Panc1 (cell line): ENCODE data around the gene SHISA5. TPM values are rescaled to one million over a fixed set of nuclear protein-coding genes. Genes with fewer than 3 reads are reported as not detected.
"Not testable (repeated sequence)": the region's sequence is repeated elsewhere in the genome, so short reads cannot be mapped to it uniquely, and the experiment has no call there.

ENCODE experiments used
- ATAC-seq: fragments of 200-7000 bp; cut with Tn5 transposase; 2 replicates; pipeline ENCODE4 v1.9.1; 2020; ENCODE audit warnings: mild to moderate bottlenecking, moderate library complexity
- BruUV-seq: library from RNA; stranded (reverse); fragments of 400-500 nt; replicated peaks from 2 replicates; lab custom pipeline; 2021; lab: Mats Ljungman, UMichigan
- CTCF ChIA-PET: fragments of 300-600 bp; sonication (Branson Sonifier 250); formaldehyde crosslinking; loops from one replicate; lab custom pipeline; 2022; ENCODE audit warnings: antibody characterized with exemption; lab: Charles Lee
- POLR2A ChIA-PET: fragments of 300-600 bp; sonication (Branson Sonifier 250); formaldehyde crosslinking; loops from one replicate; lab custom pipeline; 2022; ENCODE audit warnings: antibody characterized with exemption; lab: Charles Lee
- DNase-seq: peaks from one replicate; pipeline ENCODE4 v3.0.0-alpha.2; 2010; ENCODE audit warnings: low read depth, low spot score
- H3K27ac ChIP-seq: 2 replicates; pipeline ENCODE4 v1.5.1; 2011; ENCODE audit warnings: mild to moderate bottlenecking, low read length, inconsistent platforms
- H3K27me3 ChIP-seq: fragments of 200-500 bp; sonication (Bioruptor generic); 2 replicates; pipeline ENCODE4 v1.6.0; 2014; ENCODE audit warnings: low read length, inconsistent platforms; ENCODE audit not compliant: control insufficient read depth, insufficient read depth
- H3K36me3 ChIP-seq: fragments of 200-500 bp; sonication (Bioruptor generic); 2 replicates; pipeline ENCODE4 v1.5.1; 2014; ENCODE audit warnings: inconsistent platforms, mild to moderate bottlenecking, low read length, moderate library complexity; ENCODE audit not compliant: control insufficient read depth, insufficient read depth
- H3K4me1 ChIP-seq: 2 replicates; pipeline ENCODE4 v1.5.1; 2011; ENCODE audit warnings: inconsistent platforms, mild to moderate bottlenecking, low read length, moderate library complexity; ENCODE audit not compliant: control insufficient read depth, insufficient read depth
- H3K4me3 ChIP-seq, 2 experiments: 2 replicates each; pipeline ENCODE4 v1.5.1; 2011 to 2012; ENCODE audit warnings: low read depth in 2 of 2, low read length in 2 of 2, mild to moderate bottlenecking in 2 of 2, inconsistent platforms in 1 of 2, moderate library complexity in 1 of 2
- H3K9me3 ChIP-seq: fragments of 200-500 bp; sonication (Bioruptor generic); 2 replicates; pipeline ENCODE4 v1.5.1; 2014; ENCODE audit warnings: low read depth, mild to moderate bottlenecking, inconsistent platforms, low read length, moderate library complexity; ENCODE audit not compliant: control insufficient read depth, insufficient read depth
- CTCF ChIP-seq: fragments of 450-650 bp; IDR thresholded peaks from 2 replicates; pipeline ENCODE4 v1.5.1; 2017; ENCODE audit warnings: mild to moderate bottlenecking
- POLR2AphosphoS5 ChIP-seq: IDR thresholded peaks from 2 replicates; pipeline ENCODE4 v1.6.1; 2012; ENCODE audit warnings: mild to moderate bottlenecking, low read depth, low read length, moderate library complexity
- REST ChIP-seq, 2 experiments: IDR thresholded peaks; 2 replicates each; pipeline ENCODE4 v1.6.1; 2011 to 2012; ENCODE audit warnings: low read depth in 2 of 2, control low read depth in 1 of 2, low read length in 1 of 2, mild to moderate bottlenecking in 1 of 2, moderate library complexity in 1 of 2; ENCODE audit not compliant: insufficient read depth in 1 of 2
- SIN3A ChIP-seq: IDR thresholded peaks from 2 replicates; pipeline ENCODE4 v1.6.1; 2012; ENCODE audit warnings: low read depth, mild to moderate bottlenecking, low read length, moderate library complexity, borderline replicate concordance; ENCODE audit not compliant: insufficient read depth
- TCF7L2 ChIP-seq: IDR thresholded peaks from 2 replicates; pipeline ENCODE4 v1.6.1; 2011; ENCODE audit warnings: mild to moderate bottlenecking, low read depth, low read length, inconsistent platforms
- in situ Hi-C: cut with HindIII; loops from 2 replicates; pipeline ENCODE4 v1.10.0; 2016; ENCODE audit warnings: low sequenced_read_pairs, low pct_unique_long_range_greater_than_20kb
- intact Hi-C: fragments of 100-400 bp; cut with micrococcal nuclease; formaldehyde crosslinking; loops from one replicate; pipeline ENCODE4 v1.10.0; 2022; ENCODE audit not compliant: unreplicated experiment
- total RNA-seq: library from RNA; stranded (reverse); gene quantifications from one replicate; pipeline ENCODE4 v1.2.1, GENCODE V29; 2021; ENCODE audit not compliant: unreplicated experiment

SHISA5 gene
- total RNA-seq, 1 experiment from 2014 or later = 122 TPM

- H3K27me3 ChIP-seq = no peaks in the 10 kb centered on the region
- ChIA-PET POLR2A (no interaction called here), CTCF (interaction anchor here (0.6 to 1.3 kb wide), 3 partner anchors 28 to 85 kb away, joined by 4 to 8 read pairs (median 5); no protein-coding TSS in a partner anchor)
- H3K27ac ChIP-seq = no peak overlapping the region
- no peaks in the 10 kb centered on the region for H3K9me3 ChIP-seq
- in situ Hi-C loops = no loop called here
- H3K4me1 ChIP-seq = peaks cover 10% of the 10 kb centered on the region
- H3K36me3 ChIP-seq = peaks cover 2% of the 10 kb centered on the region; the same call in 1 of the 2 replicates
- TF ChIP-seq SIN3A (no peak), REST (IDR thresholded peaks at IDR 0.05; ENCODE audit: insufficient read depth in 1 of 2, low read depth in 2 of 2, low read length in 1 of 2) (no peak), TCF7L2 (no peak), POLR2AphosphoS5 (no peak; the same call in 1 of the 2 replicates), CTCF (no peak)
- no peak for DNase-seq
- no TSS peak for BruUV-seq
- intact Hi-C loops = no loop called here
- H3K4me3 ChIP-seq = no peak overlapping the region
- ATAC-seq = no peak
Observed at GRCh38 chr3:48463703-48464102, 40.3 kb downstream of the SHISA5 start.

GRCh38 chr3:48461767-48462166, 42.2 kb downstream of the SHISA5 start:
- BruUV-seq, POLR2A ChIA-PET, H3K9me3 ChIP-seq, H3K36me3 ChIP-seq, H3K27ac ChIP-seq, in situ Hi-C loops, H3K4me3 ChIP-seq, DNase-seq, intact Hi-C loops, H3K27me3 ChIP-seq, ATAC-seq, CTCF ChIA-PET: not testable (repeated sequence)
- H3K4me1 ChIP-seq = peaks cover 10% of the 10 kb centered on the region

- no peaks in the 10 kb centered on the region for H3K9me3 ChIP-seq
- H3K4me1 ChIP-seq = peaks cover 6% of the 10 kb centered on the region
- ChIA-PET POLR2A (no interaction called here), CTCF (no interaction called here)
- peaks cover 2% of the 10 kb centered on the region; the same call in 1 of the 2 replicates for H3K36me3 ChIP-seq
- H3K27me3 ChIP-seq = no peaks in the 10 kb centered on the region
- BruUV-seq = no TSS peak
- no peak for ATAC-seq
- in situ Hi-C loops = no loop called here
- no peak overlapping the region for H3K27ac ChIP-seq
- DNase-seq = no peak
- intact Hi-C loops = no loop called here
- no peak overlapping the region for H3K4me3 ChIP-seq
- no peak for TF ChIP-seq SIN3A
- no peak for TF ChIP-seq CTCF
- no peak for TF ChIP-seq REST (IDR thresholded peaks at IDR 0.05; ENCODE audit: insufficient read depth in 1 of 2, low read depth in 2 of 2, low read length in 1 of 2)
- no peak for TF ChIP-seq POLR2AphosphoS5
Observed at GRCh38 chr3:48460517-48460902, 43.5 kb downstream of the SHISA5 start.
